HG02938 (cell line): ENCODE data around the gene FOXP4.

Experiments
- ATAC-seq: cut with Tn5 transposase; IDR thresholded peaks from one replicate; pipeline ENCODE4 v1.9.1; 2021; ENCODE audit warnings: mild to moderate bottlenecking, moderate library complexity; ENCODE audit not compliant: unreplicated experiment

Gene FOXP4

DNA sequence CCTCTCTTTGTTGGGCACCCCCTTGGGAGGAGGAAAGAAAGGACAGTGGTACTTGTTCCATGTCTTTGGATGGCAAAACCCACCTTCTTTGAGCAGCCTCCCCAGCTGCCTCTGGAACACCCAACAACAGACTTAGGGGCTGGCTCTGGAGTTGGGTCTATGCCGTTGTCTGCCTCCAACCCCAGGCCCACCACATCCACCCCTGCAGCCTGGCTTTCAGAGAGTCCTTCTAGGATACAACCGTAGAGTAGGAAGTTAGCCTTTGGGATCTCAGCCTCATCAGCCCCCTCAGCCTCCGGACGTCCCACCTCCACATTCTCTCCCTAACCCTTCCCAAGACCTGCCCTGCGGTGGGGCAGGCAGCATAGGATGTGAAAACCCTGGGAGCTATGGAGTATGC, 36.4 kb downstream of the FOXP4 start:
- ATAC-seq: no peak

- ATAC-seq: no peak
These were observed 37.4 kb downstream of the FOXP4 start for GRCh38 chr6:41583565-41583964.

- no peak for ATAC-seq
These were observed 38.0 kb downstream of the FOXP4 start for GRCh38 chr6:41584205-41584604.

DNA sequence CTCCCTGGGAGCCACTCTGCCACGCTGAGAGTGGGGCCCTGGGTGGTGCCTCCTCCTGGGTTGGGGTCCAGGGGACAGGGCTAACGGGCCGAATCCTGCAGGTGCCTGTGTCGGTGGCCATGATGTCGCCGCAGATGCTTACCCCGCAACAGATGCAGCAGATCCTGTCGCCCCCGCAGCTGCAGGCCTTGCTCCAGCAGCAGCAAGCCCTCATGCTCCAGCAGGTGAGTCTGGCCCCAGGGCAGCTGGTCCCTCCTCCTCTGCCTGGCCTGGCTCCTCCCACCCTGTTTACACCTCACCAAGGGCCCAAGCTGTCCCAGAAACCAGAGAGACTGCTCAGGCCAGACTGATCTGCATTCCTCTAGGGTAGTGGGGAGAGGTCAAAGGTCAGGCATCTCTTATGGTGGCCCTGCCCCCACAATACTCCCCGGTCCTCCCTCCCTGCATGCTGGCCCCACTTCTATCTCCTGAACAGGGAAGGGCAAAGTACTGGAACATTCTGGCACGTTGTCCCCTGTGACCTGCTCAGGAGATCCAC, 38.6 kb downstream of the FOXP4 start:
- ATAC-seq: no peak

DNA sequence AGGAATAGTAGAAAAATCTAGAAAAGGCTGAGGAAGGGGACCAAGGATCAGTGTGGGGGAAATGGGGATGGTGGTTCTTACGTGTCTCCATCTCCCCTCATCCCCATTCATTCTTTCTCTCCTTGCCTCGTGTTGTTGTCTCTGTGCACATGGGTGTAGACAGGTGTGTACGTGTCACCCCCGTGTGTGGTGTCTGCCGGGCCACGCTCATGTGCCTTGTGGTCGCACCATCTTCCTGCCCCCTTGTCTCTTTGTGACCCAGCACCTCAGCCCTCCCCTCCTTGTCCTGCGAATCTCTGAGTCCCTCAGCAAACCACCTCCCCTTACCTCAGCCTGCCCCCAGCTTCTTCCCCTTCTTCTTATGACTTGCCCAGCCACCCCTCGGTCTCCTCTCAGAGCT, 39.4 kb downstream of the FOXP4 start:
- ATAC-seq: no peak

DNA sequence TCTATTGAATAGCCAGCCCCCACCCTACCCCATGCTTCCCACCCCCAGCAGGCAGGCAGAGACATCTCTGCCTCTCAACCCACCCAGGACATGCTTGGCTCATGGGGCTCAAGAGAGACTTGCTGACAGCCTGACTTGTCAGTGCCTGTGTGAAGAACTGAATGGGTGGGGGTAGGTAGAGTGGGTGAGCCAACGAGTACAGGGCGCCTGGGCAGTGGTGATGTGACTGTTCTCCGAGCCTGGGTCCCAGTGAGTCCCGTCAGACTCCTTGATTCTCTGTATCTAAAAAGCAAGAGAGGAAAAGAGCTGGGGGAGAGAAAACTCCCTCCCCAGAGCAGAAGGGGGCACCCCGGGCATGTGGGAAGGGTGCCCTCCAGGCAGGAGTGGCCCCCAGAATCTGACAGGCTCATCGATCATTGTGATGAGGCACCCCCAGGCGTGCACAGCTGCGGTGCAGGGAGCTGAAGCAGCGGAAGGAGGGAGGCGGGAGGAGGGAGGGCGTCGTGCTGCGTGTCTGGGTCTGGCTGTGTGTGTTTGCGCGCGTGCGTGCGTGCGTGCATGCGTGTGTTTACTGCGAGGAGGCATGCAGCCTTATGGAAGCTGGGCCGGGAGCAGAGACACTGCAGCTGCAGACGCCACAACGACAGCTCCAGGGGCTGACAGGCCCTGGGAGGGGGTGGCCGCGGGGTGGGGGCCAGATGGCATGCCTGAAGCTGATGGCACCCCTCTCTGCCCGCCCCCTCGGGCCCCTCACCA, 40.2 kb downstream of the FOXP4 start:
- ATAC-seq: no peak

GRCh38 chr6:41587131-41587879, 41.1 kb downstream of the FOXP4 start:
- ATAC-seq: no peak

DNA sequence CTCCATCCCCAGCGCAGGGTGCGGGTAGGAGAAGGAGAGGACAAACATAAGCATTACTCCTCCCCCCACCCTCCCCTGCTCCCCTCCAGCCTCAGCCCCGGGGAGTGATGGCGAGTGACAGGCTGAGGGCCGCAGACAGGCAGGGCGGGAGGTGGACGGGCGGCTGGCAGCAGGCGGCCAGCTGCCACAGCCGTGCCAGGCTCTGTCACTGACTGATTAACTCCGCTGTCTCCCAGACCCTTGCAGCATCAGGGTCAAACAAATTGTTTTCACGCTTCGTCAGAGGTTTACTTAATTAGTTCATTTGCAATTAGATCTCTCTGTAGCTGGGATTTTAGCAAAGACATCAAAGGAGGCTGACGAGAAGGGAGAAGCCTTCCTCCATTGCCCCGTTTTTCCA, 41.9 kb downstream of the FOXP4 start:
- no peak for ATAC-seq

GRCh38 chr6:41589223-41589622, 43.0 kb downstream of the FOXP4 start:
- ATAC-seq: no peak

DNA sequence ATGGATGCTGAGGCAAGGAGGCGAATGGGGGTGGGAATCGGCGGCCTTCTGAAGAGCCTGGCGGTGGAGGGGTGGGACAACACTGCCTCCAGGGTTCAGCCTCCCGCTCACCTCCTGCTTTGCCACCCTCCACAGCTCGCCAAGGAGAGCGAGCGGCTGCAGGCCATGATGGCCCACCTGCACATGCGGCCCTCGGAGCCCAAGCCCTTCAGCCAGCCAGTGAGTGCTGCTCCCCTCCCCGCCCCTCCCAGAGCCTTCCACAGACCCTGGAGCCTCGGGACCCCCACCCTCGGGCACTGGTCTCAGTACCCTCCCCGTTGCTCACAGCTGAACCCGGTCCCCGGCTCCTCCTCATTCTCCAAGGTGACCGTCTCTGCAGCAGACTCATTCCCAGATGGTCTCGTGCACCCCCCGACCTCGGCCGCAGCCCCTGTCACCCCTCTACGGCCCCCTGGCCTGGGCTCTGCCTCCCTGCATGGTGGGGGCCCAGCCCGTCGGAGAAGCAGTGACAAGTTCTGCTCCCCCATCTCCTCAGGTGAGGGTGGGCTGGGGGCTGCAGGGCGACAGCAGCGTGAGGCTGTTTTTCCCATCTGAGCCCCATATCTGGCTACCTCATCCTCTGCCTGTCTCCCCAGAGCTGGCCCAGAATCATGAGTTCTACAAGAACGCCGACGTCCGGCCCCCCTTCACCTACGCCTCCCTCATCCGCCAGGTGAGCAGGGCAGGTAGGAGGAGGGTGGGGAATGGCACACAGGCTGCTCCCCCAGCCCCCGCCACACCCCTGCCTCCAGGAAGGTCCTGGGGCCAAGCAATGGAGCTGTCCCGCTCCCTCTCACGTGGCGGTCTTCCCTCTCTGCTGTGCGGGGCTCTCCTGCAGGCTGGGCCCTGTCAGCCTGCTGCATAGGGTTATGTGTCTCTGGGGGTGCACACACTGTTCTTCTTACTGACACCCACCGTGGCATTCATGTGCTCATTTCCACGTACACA, 43.7 kb downstream of the FOXP4 start:
- ATAC-seq: no peak

- ATAC-seq: no peak
These were observed 44.9 kb downstream of the FOXP4 start for GRCh38 chr6:41591122-41591521.

- no peak for ATAC-seq
These were observed 45.8 kb downstream of the FOXP4 start for GRCh38 chr6:41591859-41592502.

- ATAC-seq: no peak
These were observed 47.2 kb downstream of the FOXP4 start for GRCh38 chr6:41593406-41593805.

- no peak for ATAC-seq
These were observed 47.7 kb downstream of the FOXP4 start for GRCh38 chr6:41593839-41594238.

GRCh38 chr6:41594326-41594725, 48.1 kb downstream of the FOXP4 start:
- ATAC-seq: no peak

DNA sequence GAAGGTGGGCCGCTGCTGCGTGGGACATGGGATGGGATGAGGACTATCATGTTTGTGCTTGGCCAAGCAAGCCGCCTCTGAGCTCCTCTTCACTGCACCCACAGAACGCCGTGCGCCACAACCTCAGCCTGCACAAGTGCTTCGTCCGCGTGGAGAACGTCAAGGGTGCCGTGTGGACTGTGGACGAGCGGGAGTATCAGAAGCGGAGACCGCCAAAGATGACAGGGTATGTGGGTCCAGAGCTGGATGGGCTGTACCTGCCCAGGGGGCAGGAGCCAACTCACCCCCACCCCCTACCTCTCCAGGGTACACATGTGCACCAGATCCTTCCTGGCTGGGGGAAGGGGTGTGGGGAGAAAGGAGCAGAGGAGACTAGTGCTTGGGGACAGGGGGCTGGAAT, 48.6 kb downstream of the FOXP4 start:
- ATAC-seq: no peak

DNA sequence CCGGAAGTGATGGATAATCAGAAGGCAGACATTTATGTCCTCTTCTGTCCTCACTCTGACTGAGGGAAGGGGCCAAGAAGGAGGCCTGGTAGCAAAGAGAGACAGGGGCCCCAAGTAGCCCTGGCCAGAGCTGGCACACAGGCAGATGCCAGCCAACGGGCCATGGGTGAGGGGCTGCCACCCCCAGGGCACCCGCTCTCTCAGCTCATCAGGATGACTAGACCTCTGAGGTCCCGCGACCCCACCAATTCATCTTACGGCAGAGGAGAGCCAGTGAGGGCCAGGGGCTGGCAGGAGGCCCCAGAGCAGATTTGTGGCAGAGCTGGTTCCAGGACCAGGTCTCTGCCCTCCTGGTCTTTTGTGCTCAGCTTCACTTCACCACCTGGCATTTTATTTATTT, 49.0 kb downstream of the FOXP4 start:
- no peak for ATAC-seq

- no peak for ATAC-seq
These were observed 50.0 kb downstream of the FOXP4 start for GRCh38 chr6:41596096-41596685.

DNA sequence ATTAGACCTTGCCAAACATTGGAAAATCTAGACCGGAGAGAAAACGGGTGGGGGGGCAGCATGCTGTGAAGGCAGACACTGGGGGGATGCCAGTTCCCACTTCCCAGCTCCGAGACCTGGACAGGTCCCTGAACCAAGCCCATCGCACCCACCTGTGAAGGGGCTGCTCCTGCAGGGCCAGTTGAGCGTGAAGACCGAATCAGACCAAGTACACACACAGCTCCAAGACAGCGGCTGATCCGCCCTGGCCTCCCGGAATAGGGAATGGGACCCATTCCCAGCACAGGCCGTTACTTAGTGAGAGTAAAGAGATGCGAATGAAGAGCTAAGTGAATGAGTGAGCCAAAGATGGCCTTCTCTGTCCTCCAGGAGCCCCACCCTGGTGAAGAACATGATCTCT, 50.6 kb downstream of the FOXP4 start:
- ATAC-seq: no peak
